Liver (tissue), 9 donors: Measurements from ENCODE around the gene HHIPL1. TPM values are rescaled to one million over a fixed set of nuclear protein-coding genes. Genes with fewer than 3 reads are reported as not detected.

Experiments used
- DNase-seq: peaks from one replicate; pipeline ENCODE4 v3.0.0-alpha.2; 2017; ENCODE audit warnings: low spot score
- H3K27ac ChIP-seq, 2 donors: one replicate each; pipeline ENCODE4 v1.7.0; 2013; ENCODE audit warnings: inconsistent platforms in 2 of 2, low read length in 2 of 2, control low read depth in 1 of 2, low read depth in 1 of 2, mild to moderate bottlenecking in 1 of 2
- H3K27me3 ChIP-seq, 4 donors: one replicate each; pipeline versions ENCODE4 v1.6.1 to v1.7.0; 2013; ENCODE audit warnings: low read length in 3 of 4, inconsistent platforms in 1 of 4, mild to moderate bottlenecking in 1 of 4, moderate library complexity in 1 of 4; ENCODE audit not compliant: control insufficient read depth in 4 of 4, insufficient read depth in 4 of 4
- H3K36me3 ChIP-seq, 4 donors: one replicate each; pipeline versions ENCODE4 v1.6.1 to v1.7.0; 2013; ENCODE audit warnings: low read length in 3 of 4, mild to moderate bottlenecking in 3 of 4, low read depth in 1 of 4, moderate library complexity in 1 of 4; ENCODE audit not compliant: control insufficient read depth in 4 of 4, insufficient read depth in 3 of 4
- H3K4me1 ChIP-seq, 4 donors: one replicate each; pipeline versions ENCODE4 v1.6.1 to v1.7.0; 2013; ENCODE audit warnings: low read length in 3 of 4, mild to moderate bottlenecking in 3 of 4, moderate library complexity in 1 of 4; ENCODE audit not compliant: control insufficient read depth in 4 of 4, insufficient read depth in 4 of 4
- H3K4me3 ChIP-seq, 3 donors: one replicate each; pipeline versions ENCODE4 v1.6.1 to v1.7.0; 2013; ENCODE audit warnings: low read length in 3 of 3, control low read depth in 1 of 3, low read depth in 1 of 3, mild to moderate bottlenecking in 1 of 3
- H3K9ac ChIP-seq, 2 donors: one replicate each; pipeline ENCODE4 v1.7.0; 2013; ENCODE audit warnings: low read length in 2 of 2, mild to moderate bottlenecking in 2 of 2, moderate library complexity in 2 of 2, control low read depth in 1 of 2, low read depth in 1 of 2
- H3K9me3 ChIP-seq, 4 donors: one replicate each; pipeline versions ENCODE4 v1.6.1 to v1.7.0; 2013; ENCODE audit warnings: low read length in 3 of 4; ENCODE audit not compliant: control insufficient read depth in 4 of 4
- EGR1 ChIP-seq, 2 donors: IDR thresholded peaks; 2 replicates each; pipeline ENCODE4 v1.6.1; 2016 to 2018; ENCODE audit warnings: antibody characterized with exemption in 2 of 2, low read depth in 2 of 2
- FOXA1 ChIP-seq: IDR thresholded peaks from 2 replicates; pipeline ENCODE4 v1.6.1; 2016; ENCODE audit warnings: antibody characterized with exemption
- FOXA2 ChIP-seq: IDR thresholded peaks from 2 replicates; pipeline ENCODE4 v1.6.1; 2016; ENCODE audit warnings: antibody characterized with exemption
- GABPA ChIP-seq, 2 donors: IDR thresholded peaks in 1 of 2; conservative IDR thresholded peaks in 1 of 2; 2 replicates each; pipeline ENCODE4 v1.6.1; 2016; ENCODE audit warnings: antibody characterized with exemption in 2 of 2, mild to moderate bottlenecking in 1 of 2, moderate library complexity in 1 of 2
- HNF4A ChIP-seq, 2 donors: conservative IDR thresholded peaks; 2 replicates each; pipeline ENCODE4 v1.6.1; 2016; ENCODE audit warnings: antibody characterized with exemption in 2 of 2, mild to moderate bottlenecking in 2 of 2
- HNF4G ChIP-seq: IDR thresholded peaks from 2 replicates; pipeline ENCODE4 v1.6.1; 2016; ENCODE audit warnings: antibody characterized with exemption
- JUND ChIP-seq, 2 donors: IDR thresholded peaks; 2 replicates each; pipeline ENCODE4 v1.6.1; 2016; ENCODE audit warnings: antibody characterized with exemption in 2 of 2
- RAD21 ChIP-seq, 2 donors: IDR thresholded peaks; 2 replicates each; pipeline ENCODE4 v1.6.1; 2016; ENCODE audit warnings: antibody characterized with exemption in 2 of 2, mild to moderate bottlenecking in 2 of 2
- RXRA ChIP-seq, 2 donors: IDR thresholded peaks; 2 replicates each; pipeline ENCODE4 v1.6.1; 2017 to 2018; ENCODE audit warnings: antibody characterized with exemption in 2 of 2, mild to moderate bottlenecking in 1 of 2
- SP1 ChIP-seq: IDR thresholded peaks from 2 replicates; pipeline ENCODE4 v1.6.1; 2018; ENCODE audit warnings: antibody characterized with exemption, mild to moderate bottlenecking
- TAF1 ChIP-seq: conservative IDR thresholded peaks from 2 replicates; pipeline ENCODE4 v1.6.1; 2016; ENCODE audit warnings: antibody characterized with exemption, mild to moderate bottlenecking
- YY1 ChIP-seq: IDR thresholded peaks from 2 replicates; pipeline ENCODE4 v1.6.1; 2016; ENCODE audit warnings: antibody characterized with exemption, mild to moderate bottlenecking
- WGBS: extraction: QIAGEN DNeasy Blood & Tissue Kit; methylation state at CpG from one replicate; pipeline ENCODE4 v1.1.7; 2013; 5-methylcytosine and 5-hydroxymethylcytosine counted together
- polyA plus RNA-seq, 2 donors: library from polyadenylated mRNA; stranded (reverse) in 1 of 2; unstranded in 1 of 2; fragments of 200-250 nt in 1 of 2; fragments of >200 nt in 1 of 2; fragmentation: Nextera tagmentation in 1 of 2; extraction: Ambion mirVana in 1 of 2; gene quantifications; one replicate each; pipeline versions ENCODE4 v1.2.1 to v1.2.3, GENCODE V29; 2013 to 2015
- total RNA-seq, 2 donors: library from RNA; depleted of rRNA; stranded (reverse); fragments of >200 nt; gene quantifications; one replicate each; pipeline ENCODE4 v1.2.3, GENCODE V29; 2014
- TF ChIP-seq, protein P1 (sequence below): IDR thresholded peaks from 2 replicates; pipeline ENCODE4 v1.6.1; 2016; ENCODE audit warnings: antibody characterized with exemption
- TF ChIP-seq, protein P2 (sequence below): IDR thresholded peaks from 2 replicates; pipeline ENCODE4 v1.6.1; 2016; ENCODE audit warnings: antibody characterized with exemption
- TF ChIP-seq, protein P3 (sequence below): IDR thresholded peaks from 2 replicates; pipeline ENCODE4 v1.6.1; 2016; ENCODE audit warnings: antibody characterized with exemption
- TF ChIP-seq, protein P4 (sequence below): IDR thresholded peaks from 2 replicates; pipeline ENCODE4 v1.6.1; 2016; ENCODE audit warnings: antibody characterized with exemption, mild to moderate bottlenecking
- TF ChIP-seq, protein P5 (sequence below): fragments of 150-350 bp; IDR thresholded peaks from 2 replicates; pipeline ENCODE4 v1.5.1; 2017; ENCODE audit warnings: improper control_type of control experiment, low read depth, low read length; ENCODE audit not compliant: missing input control
- donor health status: healthy.
- donor health status: healthy.
- donor health status: healthy.
- donor health status: healthy.
- donor health status: healthy.

HHIPL1 gene
- total and polyA plus RNA-seq, 4 donors, result 0.96 to 1.7 (median 1.0) TPM

DNA sequence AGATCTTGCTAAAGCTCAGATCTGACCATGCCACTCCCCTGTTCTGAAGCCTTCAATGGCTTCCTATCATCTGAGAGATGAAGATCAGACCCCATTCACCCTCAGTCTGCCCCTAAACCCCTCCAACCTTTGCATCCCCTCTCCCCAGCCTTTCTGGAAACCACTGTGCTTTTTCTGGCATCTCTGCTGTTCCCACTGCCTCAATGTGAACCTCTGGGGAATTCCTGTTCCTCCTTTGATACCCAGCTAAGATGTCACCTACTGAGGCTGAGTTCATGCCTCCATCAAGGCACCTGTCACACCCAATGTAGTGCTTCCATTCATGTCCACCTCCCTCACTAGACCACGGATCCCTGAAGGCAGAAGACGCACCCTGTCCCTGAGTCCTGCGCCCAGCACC, 58.5 kb downstream of the HHIPL1 start:
- Histone ChIP-seq H3K27me3 (no peaks in the 10 kb centered on the region), H3K4me3 (peak overlapping the region in 1 of 3 donors; percentile 5), H3K9ac (no peak overlapping the region), H3K36me3 (peaks cover 0 to 3% (median under 1%) of the 10 kb centered on the region in 4 donors), H3K4me1 (no peaks in the 10 kb centered on the region), H3K27ac (no peak overlapping the region), H3K9me3 (peaks cover 0 to 12% (median 8%) of the 10 kb centered on the region in 4 donors)
- no peak for DNase-seq
- TF ChIP-seq FOXA1, result no peak
- TF ChIP-seq GABPA (IDR thresholded peaks at IDR 0.05 in 1 of 2, conservative IDR thresholded peaks at IDR 0.05 in 1 of 2), result no peak
- no peak for TF ChIP-seq HNF4G
- TF ChIP-seq RXRA (IDR thresholded peaks at IDR 0.05), result no peak
- TF ChIP-seq YY1, result no peak
- TF ChIP-seq, protein P1, sequence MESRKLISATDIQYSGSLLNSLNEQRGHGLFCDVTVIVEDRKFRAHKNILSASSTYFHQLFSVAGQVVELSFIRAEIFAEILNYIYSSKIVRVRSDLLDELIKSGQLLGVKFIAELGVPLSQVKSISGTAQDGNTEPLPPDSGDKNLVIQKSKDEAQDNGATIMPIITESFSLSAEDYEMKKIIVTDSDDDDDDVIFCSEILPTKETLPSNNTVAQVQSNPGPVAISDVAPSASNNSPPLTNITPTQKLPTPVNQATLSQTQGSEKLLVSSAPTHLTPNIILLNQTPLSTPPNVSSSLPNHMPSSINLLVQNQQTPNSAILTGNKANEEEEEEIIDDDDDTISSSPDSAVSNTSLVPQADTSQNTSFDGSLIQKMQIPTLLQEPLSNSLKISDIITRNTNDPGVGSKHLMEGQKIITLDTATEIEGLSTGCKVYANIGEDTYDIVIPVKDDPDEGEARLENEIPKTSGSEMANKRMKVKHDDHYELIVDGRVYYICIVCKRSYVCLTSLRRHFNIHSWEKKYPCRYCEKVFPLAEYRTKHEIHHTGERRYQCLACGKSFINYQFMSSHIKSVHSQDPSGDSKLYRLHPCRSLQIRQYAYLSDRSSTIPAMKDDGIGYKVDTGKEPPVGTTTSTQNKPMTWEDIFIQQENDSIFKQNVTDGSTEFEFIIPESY, result no peak
- no peak for TF ChIP-seq FOXA2
- no peak for TF ChIP-seq TAF1
- TF ChIP-seq, protein P2, sequence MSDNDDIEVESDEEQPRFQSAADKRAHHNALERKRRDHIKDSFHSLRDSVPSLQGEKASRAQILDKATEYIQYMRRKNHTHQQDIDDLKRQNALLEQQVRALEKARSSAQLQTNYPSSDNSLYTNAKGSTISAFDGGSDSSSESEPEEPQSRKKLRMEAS, result no peak
- no peak for TF ChIP-seq JUND (IDR thresholded peaks at IDR 0.05)
- TF ChIP-seq EGR1 (IDR thresholded peaks at IDR 0.05; ENCODE audit: low read depth in 2 of 2), result no peak
- TF ChIP-seq, protein P3, sequence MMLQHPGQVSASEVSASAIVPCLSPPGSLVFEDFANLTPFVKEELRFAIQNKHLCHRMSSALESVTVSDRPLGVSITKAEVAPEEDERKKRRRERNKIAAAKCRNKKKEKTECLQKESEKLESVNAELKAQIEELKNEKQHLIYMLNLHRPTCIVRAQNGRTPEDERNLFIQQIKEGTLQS, result no peak
- TF ChIP-seq SP1, result no peak
- TF ChIP-seq, protein P4, sequence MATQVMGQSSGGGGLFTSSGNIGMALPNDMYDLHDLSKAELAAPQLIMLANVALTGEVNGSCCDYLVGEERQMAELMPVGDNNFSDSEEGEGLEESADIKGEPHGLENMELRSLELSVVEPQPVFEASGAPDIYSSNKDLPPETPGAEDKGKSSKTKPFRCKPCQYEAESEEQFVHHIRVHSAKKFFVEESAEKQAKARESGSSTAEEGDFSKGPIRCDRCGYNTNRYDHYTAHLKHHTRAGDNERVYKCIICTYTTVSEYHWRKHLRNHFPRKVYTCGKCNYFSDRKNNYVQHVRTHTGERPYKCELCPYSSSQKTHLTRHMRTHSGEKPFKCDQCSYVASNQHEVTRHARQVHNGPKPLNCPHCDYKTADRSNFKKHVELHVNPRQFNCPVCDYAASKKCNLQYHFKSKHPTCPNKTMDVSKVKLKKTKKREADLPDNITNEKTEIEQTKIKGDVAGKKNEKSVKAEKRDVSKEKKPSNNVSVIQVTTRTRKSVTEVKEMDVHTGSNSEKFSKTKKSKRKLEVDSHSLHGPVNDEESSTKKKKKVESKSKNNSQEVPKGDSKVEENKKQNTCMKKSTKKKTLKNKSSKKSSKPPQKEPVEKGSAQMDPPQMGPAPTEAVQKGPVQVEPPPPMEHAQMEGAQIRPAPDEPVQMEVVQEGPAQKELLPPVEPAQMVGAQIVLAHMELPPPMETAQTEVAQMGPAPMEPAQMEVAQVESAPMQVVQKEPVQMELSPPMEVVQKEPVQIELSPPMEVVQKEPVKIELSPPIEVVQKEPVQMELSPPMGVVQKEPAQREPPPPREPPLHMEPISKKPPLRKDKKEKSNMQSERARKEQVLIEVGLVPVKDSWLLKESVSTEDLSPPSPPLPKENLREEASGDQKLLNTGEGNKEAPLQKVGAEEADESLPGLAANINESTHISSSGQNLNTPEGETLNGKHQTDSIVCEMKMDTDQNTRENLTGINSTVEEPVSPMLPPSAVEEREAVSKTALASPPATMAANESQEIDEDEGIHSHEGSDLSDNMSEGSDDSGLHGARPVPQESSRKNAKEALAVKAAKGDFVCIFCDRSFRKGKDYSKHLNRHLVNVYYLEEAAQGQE, result no peak
- TF ChIP-seq, protein P5, sequence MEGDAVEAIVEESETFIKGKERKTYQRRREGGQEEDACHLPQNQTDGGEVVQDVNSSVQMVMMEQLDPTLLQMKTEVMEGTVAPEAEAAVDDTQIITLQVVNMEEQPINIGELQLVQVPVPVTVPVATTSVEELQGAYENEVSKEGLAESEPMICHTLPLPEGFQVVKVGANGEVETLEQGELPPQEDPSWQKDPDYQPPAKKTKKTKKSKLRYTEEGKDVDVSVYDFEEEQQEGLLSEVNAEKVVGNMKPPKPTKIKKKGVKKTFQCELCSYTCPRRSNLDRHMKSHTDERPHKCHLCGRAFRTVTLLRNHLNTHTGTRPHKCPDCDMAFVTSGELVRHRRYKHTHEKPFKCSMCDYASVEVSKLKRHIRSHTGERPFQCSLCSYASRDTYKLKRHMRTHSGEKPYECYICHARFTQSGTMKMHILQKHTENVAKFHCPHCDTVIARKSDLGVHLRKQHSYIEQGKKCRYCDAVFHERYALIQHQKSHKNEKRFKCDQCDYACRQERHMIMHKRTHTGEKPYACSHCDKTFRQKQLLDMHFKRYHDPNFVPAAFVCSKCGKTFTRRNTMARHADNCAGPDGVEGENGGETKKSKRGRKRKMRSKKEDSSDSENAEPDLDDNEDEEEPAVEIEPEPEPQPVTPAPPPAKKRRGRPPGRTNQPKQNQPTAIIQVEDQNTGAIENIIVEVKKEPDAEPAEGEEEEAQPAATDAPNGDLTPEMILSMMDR, result no peak
- TF ChIP-seq HNF4A (conservative IDR thresholded peaks at IDR 0.05), result no peak
- no peak for TF ChIP-seq RAD21 (IDR thresholded peaks at IDR 0.05)
- WGBS, result 95% methylated on average over 3 of the region's 3 CpGs
